PC-3 (cell line): ENCODE data around the gene DPH6. TPM values are rescaled to one million over a fixed set of nuclear protein-coding genes. Genes with fewer than 3 reads are reported as not detected.

ENCODE experiments used
- ATAC-seq: fragments of 200-7000 bp; cut with Tn5 transposase; 2 replicates; pipeline ENCODE4 v1.9.1; 2020; ENCODE audit warnings: mild to moderate bottlenecking, moderate library complexity
- BruUV-seq: library from RNA; stranded (reverse); fragments of 400-500 nt; replicated peaks from 2 replicates; lab custom pipeline; 2021; lab: Mats Ljungman, UMichigan
- CTCF ChIA-PET: fragments of 300-600 bp; sonication (Branson Sonifier 250); formaldehyde crosslinking; loops from one replicate; lab custom pipeline; 2022; ENCODE audit warnings: antibody characterized with exemption; lab: Charles Lee
- POLR2A ChIA-PET: fragments of 300-600 bp; sonication (Branson Sonifier 250); formaldehyde crosslinking; loops from one replicate; lab custom pipeline; 2022; ENCODE audit warnings: antibody characterized with exemption; ENCODE audit not compliant: unreplicated experiment; lab: Charles Lee
- DNase-seq: peaks from one replicate; pipeline ENCODE4 v3.0.0-alpha.2; 2015
- H2AFZ ChIP-seq: fragments of 300-600 bp; sonication (generic); 2 replicates; pipeline ENCODE4 v1.6.0; 2016; ENCODE audit warnings: antibody characterized with exemption, low read length
- H3F3A ChIP-seq: fragments of 300-600 bp; sonication (generic); one replicate; pipeline ENCODE4 v1.6.0; 2017; ENCODE audit warnings: antibody characterized with exemption, low read length, control low read depth, mild to moderate bottlenecking; ENCODE audit not compliant: unreplicated experiment
- H3K27ac ChIP-seq: fragments of 300-600 bp; sonication (generic); 2 replicates; pipeline ENCODE4 v1.5.1; 2016; ENCODE audit warnings: mild to moderate bottlenecking, low read length
- H3K27me3 ChIP-seq: fragments of 300-600 bp; sonication (generic); 2 replicates; pipeline ENCODE4 v1.6.1; 2016; ENCODE audit warnings: low read length, mixed read lengths
- H3K36me3 ChIP-seq: fragments of 300-600 bp; sonication (generic); 2 replicates; pipeline ENCODE4 v1.6.1; 2016; ENCODE audit warnings: low read depth, mixed run types, low read length, mixed read lengths
- H3K4me1 ChIP-seq: fragments of 300-600 bp; sonication (generic); 2 replicates; pipeline ENCODE4 v1.5.1; 2016; ENCODE audit warnings: low read length; ENCODE audit not compliant: insufficient read depth
- H3K4me2 ChIP-seq: fragments of 300-600 bp; sonication (generic); 2 replicates; pipeline ENCODE4 v1.6.0; 2016; ENCODE audit warnings: low read length
- H3K4me3 ChIP-seq: fragments of 300-600 bp; sonication (generic); 2 replicates; pipeline ENCODE4 v1.5.1; 2016; ENCODE audit warnings: mild to moderate bottlenecking, low read length, mixed read lengths
- H3K79me2 ChIP-seq: fragments of 300-600 bp; sonication (generic); 2 replicates; pipeline ENCODE4 v1.6.1; 2017; ENCODE audit warnings: low read length, mixed read lengths
- H3K9ac ChIP-seq: fragments of 300-600 bp; sonication (generic); 2 replicates; pipeline ENCODE4 v1.6.0; 2016; ENCODE audit warnings: mild to moderate bottlenecking, low read length
- H3K9me2 ChIP-seq: fragments of 300-600 bp; sonication (generic); replicated peaks from 2 replicates; pipeline ENCODE4 v1.6.1; 2016; ENCODE audit warnings: mixed run types, low read length, mixed read lengths
- H3K9me3 ChIP-seq: fragments of 300-600 bp; sonication (generic); 2 replicates; pipeline ENCODE4 v1.6.1; 2016; ENCODE audit warnings: low read length, mixed read lengths
- H4K20me1 ChIP-seq: fragments of 300-600 bp; sonication (generic); 2 replicates; pipeline ENCODE4 v1.6.1; 2016; ENCODE audit warnings: low read length, mixed read lengths
- EZH2 ChIP-seq: fragments of 300-600 bp; sonication (generic); IDR thresholded peaks from one replicate; pipeline ENCODE4 v1.6.1; 2017; ENCODE audit warnings: antibody characterized with exemption, mild to moderate bottlenecking, low read length; ENCODE audit not compliant: unreplicated experiment
- EZH2phosphoT487 ChIP-seq: fragments of 300-600 bp; sonication (generic); IDR thresholded peaks from 2 replicates; pipeline ENCODE4 v1.6.1; 2018; ENCODE audit warnings: mild to moderate bottlenecking, antibody characterized with exemption, low read length, borderline replicate concordance
- intact Hi-C: fragments of 100-400 bp; cut with micrococcal nuclease; formaldehyde crosslinking; loops from 2 replicates; pipeline ENCODE4 v1.9.0; 2023
- total RNA-seq: library from RNA; depleted of rRNA; stranded (reverse); fragments of >200 nt; gene quantifications from 2 replicates; pipeline ENCODE4 v1.2.3, GENCODE V29; 2014
- TF ChIP-seq, protein P1 (sequence below): fragments of 300-600 bp; sonication (generic); conservative IDR thresholded peaks from 2 replicates; pipeline ENCODE4 v1.5.1; 2017; ENCODE audit warnings: antibody characterized with exemption, low read depth, mild to moderate bottlenecking, low read length

DPH6 gene
- total RNA-seq, 1 experiment from 2014 or later, result 6.9 TPM

- peak; percentile 16 for DNase-seq
- peaks cover 8% of the 10 kb centered on the region for H3K4me1 ChIP-seq
- no peaks in the 10 kb centered on the region for H3K27me3 ChIP-seq
- ChIA-PET CTCF (interaction anchor here (0.6 kb wide), 2 partner anchors 9 to 218 kb away, joined by 3 to 4 read pairs; no protein-coding TSS in a partner anchor), POLR2A (interaction anchor here (0.6 to 0.7 kb wide), 2 partner anchors 225 to 340 kb away, joined by 3 to 7 read pairs; no protein-coding TSS in a partner anchor)
- H3K27ac ChIP-seq, result no peak overlapping the region
- no peaks in the 10 kb centered on the region for H3F3A ChIP-seq
- no peaks in the 10 kb centered on the region for H3K9me3 ChIP-seq
- no peaks in the 10 kb centered on the region for H3K9me2 ChIP-seq
- no peaks in the 10 kb centered on the region for H3K36me3 ChIP-seq
- intact Hi-C loops, result no loop called here
- H3K9ac ChIP-seq, result no peak overlapping the region
- BruUV-seq, result no TSS peak
- no peaks in the 10 kb centered on the region for H4K20me1 ChIP-seq
- peak; percentile 71 for ATAC-seq
- no peak for TF ChIP-seq EZH2
- TF ChIP-seq, protein P1, sequence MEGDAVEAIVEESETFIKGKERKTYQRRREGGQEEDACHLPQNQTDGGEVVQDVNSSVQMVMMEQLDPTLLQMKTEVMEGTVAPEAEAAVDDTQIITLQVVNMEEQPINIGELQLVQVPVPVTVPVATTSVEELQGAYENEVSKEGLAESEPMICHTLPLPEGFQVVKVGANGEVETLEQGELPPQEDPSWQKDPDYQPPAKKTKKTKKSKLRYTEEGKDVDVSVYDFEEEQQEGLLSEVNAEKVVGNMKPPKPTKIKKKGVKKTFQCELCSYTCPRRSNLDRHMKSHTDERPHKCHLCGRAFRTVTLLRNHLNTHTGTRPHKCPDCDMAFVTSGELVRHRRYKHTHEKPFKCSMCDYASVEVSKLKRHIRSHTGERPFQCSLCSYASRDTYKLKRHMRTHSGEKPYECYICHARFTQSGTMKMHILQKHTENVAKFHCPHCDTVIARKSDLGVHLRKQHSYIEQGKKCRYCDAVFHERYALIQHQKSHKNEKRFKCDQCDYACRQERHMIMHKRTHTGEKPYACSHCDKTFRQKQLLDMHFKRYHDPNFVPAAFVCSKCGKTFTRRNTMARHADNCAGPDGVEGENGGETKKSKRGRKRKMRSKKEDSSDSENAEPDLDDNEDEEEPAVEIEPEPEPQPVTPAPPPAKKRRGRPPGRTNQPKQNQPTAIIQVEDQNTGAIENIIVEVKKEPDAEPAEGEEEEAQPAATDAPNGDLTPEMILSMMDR, result no peak
- no peak for TF ChIP-seq EZH2phosphoT487
- no peak overlapping the region for H3K4me3 ChIP-seq
- no peak overlapping the region for H2AFZ ChIP-seq
- 0 out of 2 replicates have a peak overlapping the region, but pooled peaks have one; percentile 3 for H3K4me2 ChIP-seq
- no peaks in the 10 kb centered on the region for H3K79me2 ChIP-seq
Observed at GRCh38 chr15:35506272-35506870, 39.6 kb downstream of the DPH6 start.

- Histone ChIP-seq H3K9me2 (no peaks in the 10 kb centered on the region), H3K4me1 (peaks cover 8% of the 10 kb centered on the region), H3K27me3 (no peaks in the 10 kb centered on the region), H3K36me3 (no peaks in the 10 kb centered on the region), H3K9me3 (no peaks in the 10 kb centered on the region), H3K79me2 (no peaks in the 10 kb centered on the region), H3K4me3 (no peak overlapping the region), H3K27ac (no peak overlapping the region), H4K20me1 (no peaks in the 10 kb centered on the region), H3K9ac (no peak overlapping the region), H3K4me2 (no peak overlapping the region), H2AFZ (no peak overlapping the region), H3F3A (no peaks in the 10 kb centered on the region)
- ATAC-seq, result no peak
- no peak for DNase-seq
- POLR2A ChIA-PET, result interaction anchor here (0.6 kb wide), 1 partner anchor 224 kb away, joined by 7 read pairs; no protein-coding TSS in a partner anchor
- no TSS peak for BruUV-seq
- intact Hi-C loops, result no loop called here
- CTCF ChIA-PET, result interaction anchor here (0.6 kb wide), 2 partner anchors 10 to 217 kb away, joined by 3 to 4 read pairs; no protein-coding TSS in a partner anchor
- TF ChIP-seq EZH2phosphoT487, result no peak
- TF ChIP-seq, protein P1, result no peak
- TF ChIP-seq EZH2, result no peak
Observed at GRCh38 chr15:35505809-35506208, 40.2 kb downstream of the DPH6 start.

DNA sequence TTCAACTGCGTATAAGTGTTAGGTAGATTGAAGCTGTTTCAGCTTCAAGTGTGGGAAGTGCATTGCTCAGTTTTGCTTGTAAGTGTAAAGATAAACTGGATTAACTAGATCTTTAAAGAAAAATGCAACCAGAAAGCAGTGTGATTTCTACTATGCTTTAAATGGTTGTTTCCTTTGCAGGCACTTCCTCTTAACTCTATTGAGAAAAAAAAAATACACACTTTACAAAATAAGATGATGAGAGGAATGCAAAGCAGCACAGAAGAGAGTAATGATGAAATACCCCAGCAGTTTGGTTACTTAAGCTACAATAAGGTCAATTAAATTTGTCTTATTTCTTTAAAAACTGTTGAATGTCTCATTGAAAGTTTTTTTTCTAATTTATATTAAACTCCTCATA, 40.8 kb downstream of the DPH6 start:
- no peak for TF ChIP-seq EZH2phosphoT487
- TF ChIP-seq EZH2, result no peak
- TF ChIP-seq, protein P1, result no peak
- Histone ChIP-seq H4K20me1 (no peaks in the 10 kb centered on the region), H3K9ac (no peak overlapping the region), H3F3A (no peaks in the 10 kb centered on the region), H3K79me2 (no peaks in the 10 kb centered on the region), H3K4me2 (no peak overlapping the region), H3K27me3 (no peaks in the 10 kb centered on the region), H3K4me3 (no peak overlapping the region), H2AFZ (no peak overlapping the region), H3K9me3 (no peaks in the 10 kb centered on the region), H3K27ac (no peak overlapping the region), H3K36me3 (no peaks in the 10 kb centered on the region), H3K4me1 (peaks cover 8% of the 10 kb centered on the region), H3K9me2 (no peaks in the 10 kb centered on the region)
- DNase-seq (no peak), ATAC-seq (no peak)
- POLR2A ChIA-PET, result no interaction called here
- intact Hi-C loops, result no loop called here
- CTCF ChIA-PET, result no interaction called here
- BruUV-seq, result no TSS peak
